WTC11 (cell line): ENCODE results near the gene RFNG. TPM values are rescaled to one million over a fixed set of nuclear protein-coding genes. Genes with fewer than 3 reads are reported as not detected.

Experiments
- ATAC-seq: fragments of 200-7000 bp; cut with Tn5 transposase; 2 replicates; pipeline ENCODE4 v1.10.0; 2021; ENCODE audit warnings: mild to moderate bottlenecking, moderate library complexity
- CTCF ChIA-PET: fragments of 300-600 bp; sonication (Branson Sonifier 250); formaldehyde crosslinking; loops from one replicate; lab custom pipeline; 2021; ENCODE audit warnings: antibody characterized with exemption; lab: Charles Lee
- POLR2A ChIA-PET: fragments of 350-600 bp; sonication (Branson Sonifier 250); formaldehyde crosslinking; loops from one replicate; lab custom pipeline; 2021; ENCODE audit warnings: antibody characterized with exemption; lab: Charles Lee
- DNase-seq: peaks from one replicate; pipeline ENCODE4 v3.0.0; 2021; ENCODE audit warnings: low spot score
- H3K27ac Mint-ChIP-seq: 2 replicates; pipeline ENCODE4 v1.8.0; 2021; ENCODE audit warnings: mixed read lengths
- H3K27me3 Mint-ChIP-seq: 2 replicates; pipeline ENCODE4 v1.8.0; 2021; ENCODE audit warnings: low read depth, mild to moderate bottlenecking, moderate library complexity, mixed read lengths
- H3K36me3 Mint-ChIP-seq: 2 replicates; pipeline ENCODE4 v1.8.0; 2021; ENCODE audit warnings: mixed read lengths
- H3K4me1 Mint-ChIP-seq: 2 replicates; pipeline ENCODE4 v1.8.0; 2022; ENCODE audit warnings: mixed read lengths
- H3K4me3 Mint-ChIP-seq: 2 replicates; pipeline ENCODE4 v1.8.0; 2021; ENCODE audit warnings: mild to moderate bottlenecking, moderate library complexity, mixed read lengths
- H3K9me3 Mint-ChIP-seq: 2 replicates; pipeline ENCODE4 v1.8.0; 2021; ENCODE audit warnings: mixed read lengths
- ATF2 ChIP-seq: sonication (generic); formaldehyde crosslinking; IDR thresholded peaks from 2 replicates; pipeline ENCODE4 v1.8.1; 2022; ENCODE audit warnings: low read depth, missing genetic modification reagents, borderline replicate concordance
- E2F1 ChIP-seq: sonication (generic); formaldehyde crosslinking; IDR thresholded peaks from 2 replicates; pipeline ENCODE4 v1.8.0; 2022; ENCODE audit warnings: mild to moderate bottlenecking, missing genetic modification reagents
- ESRRA ChIP-seq: sonication (generic); formaldehyde crosslinking; IDR thresholded peaks from 2 replicates; pipeline ENCODE4 v1.8.1; 2022; ENCODE audit warnings: mild to moderate bottlenecking, missing genetic modification reagents, borderline replicate concordance
- FOXP4 ChIP-seq: sonication (generic); formaldehyde crosslinking; IDR thresholded peaks from 2 replicates; pipeline ENCODE4 v1.8.0; 2022; ENCODE audit warnings: mild to moderate bottlenecking, missing genetic modification reagents
- HMGXB4 ChIP-seq: sonication (generic); formaldehyde crosslinking; IDR thresholded peaks from 2 replicates; pipeline ENCODE4 v1.8.1; 2023; ENCODE audit warnings: mild to moderate bottlenecking, moderate library complexity, missing genetic modification reagents
- ZNF317 ChIP-seq: sonication (generic); formaldehyde crosslinking; IDR thresholded peaks from 2 replicates; pipeline ENCODE4 v1.8.1; 2023; ENCODE audit warnings: low read depth, mild to moderate bottlenecking, moderate library complexity, missing genetic modification reagents, borderline replicate concordance
- ZNF425 ChIP-seq: fragments of 250-450 bp; sonication (Bioruptor Pico); conservative IDR thresholded peaks from 2 replicates; pipeline ENCODE4 v1.9.0; 2021; ENCODE audit warnings: mild to moderate bottlenecking
- ZNF532 ChIP-seq: fragments of 250-450 bp; sonication (Bioruptor Pico); IDR thresholded peaks from 2 replicates; pipeline ENCODE4 v1.9.0; 2021; ENCODE audit warnings: mild to moderate bottlenecking, borderline replicate concordance
- total RNA-seq: library from RNA; stranded (reverse); gene quantifications from 3 replicates; pipeline ENCODE4 v1.2.3, GENCODE V29; 2021
- TF ChIP-seq, protein P1 (sequence below): sonication (generic); formaldehyde crosslinking; IDR thresholded peaks from 2 replicates; pipeline ENCODE4 v1.8.0; 2022; ENCODE audit warnings: missing genetic modification reagents
- TF ChIP-seq, protein P2 (sequence below): sonication (generic); formaldehyde crosslinking; IDR thresholded peaks from 2 replicates; pipeline ENCODE4 v1.8.0; 2022; ENCODE audit warnings: mild to moderate bottlenecking, missing genetic modification reagents

The RFNG gene
- total RNA-seq, 1 experiment from 2014 or later = 41.6 TPM

- TF ChIP-seq ZNF317 (CRISPR knock-in tag) = no peak
- TF ChIP-seq E2F1 = no peak
- TF ChIP-seq HMGXB4 (CRISPR knock-in tag) = no peak
- TF ChIP-seq ESRRA (CRISPR knock-in tag) = no peak
- TF ChIP-seq, protein P1, sequence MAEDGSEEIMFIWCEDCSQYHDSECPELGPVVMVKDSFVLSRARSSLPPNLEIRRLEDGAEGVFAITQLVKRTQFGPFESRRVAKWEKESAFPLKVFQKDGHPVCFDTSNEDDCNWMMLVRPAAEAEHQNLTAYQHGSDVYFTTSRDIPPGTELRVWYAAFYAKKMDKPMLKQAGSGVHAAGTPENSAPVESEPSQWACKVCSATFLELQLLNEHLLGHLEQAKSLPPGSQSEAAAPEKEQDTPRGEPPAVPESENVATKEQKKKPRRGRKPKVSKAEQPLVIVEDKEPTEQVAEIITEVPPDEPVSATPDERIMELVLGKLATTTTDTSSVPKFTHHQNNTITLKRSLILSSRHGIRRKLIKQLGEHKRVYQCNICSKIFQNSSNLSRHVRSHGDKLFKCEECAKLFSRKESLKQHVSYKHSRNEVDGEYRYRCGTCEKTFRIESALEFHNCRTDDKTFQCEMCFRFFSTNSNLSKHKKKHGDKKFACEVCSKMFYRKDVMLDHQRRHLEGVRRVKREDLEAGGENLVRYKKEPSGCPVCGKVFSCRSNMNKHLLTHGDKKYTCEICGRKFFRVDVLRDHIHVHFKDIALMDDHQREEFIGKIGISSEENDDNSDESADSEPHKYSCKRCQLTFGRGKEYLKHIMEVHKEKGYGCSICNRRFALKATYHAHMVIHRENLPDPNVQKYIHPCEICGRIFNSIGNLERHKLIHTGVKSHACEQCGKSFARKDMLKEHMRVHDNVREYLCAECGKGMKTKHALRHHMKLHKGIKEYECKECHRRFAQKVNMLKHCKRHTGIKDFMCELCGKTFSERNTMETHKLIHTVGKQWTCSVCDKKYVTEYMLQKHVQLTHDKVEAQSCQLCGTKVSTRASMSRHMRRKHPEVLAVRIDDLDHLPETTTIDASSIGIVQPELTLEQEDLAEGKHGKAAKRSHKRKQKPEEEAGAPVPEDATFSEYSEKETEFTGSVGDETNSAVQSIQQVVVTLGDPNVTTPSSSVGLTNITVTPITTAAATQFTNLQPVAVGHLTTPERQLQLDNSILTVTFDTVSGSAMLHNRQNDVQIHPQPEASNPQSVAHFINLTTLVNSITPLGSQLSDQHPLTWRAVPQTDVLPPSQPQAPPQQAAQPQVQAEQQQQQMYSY (CRISPR knock-in tag) = no peak
These were observed 38.3 kb upstream of the RFNG start (continued) for GRCh38 chr17:82089723-82090548.

DNA sequence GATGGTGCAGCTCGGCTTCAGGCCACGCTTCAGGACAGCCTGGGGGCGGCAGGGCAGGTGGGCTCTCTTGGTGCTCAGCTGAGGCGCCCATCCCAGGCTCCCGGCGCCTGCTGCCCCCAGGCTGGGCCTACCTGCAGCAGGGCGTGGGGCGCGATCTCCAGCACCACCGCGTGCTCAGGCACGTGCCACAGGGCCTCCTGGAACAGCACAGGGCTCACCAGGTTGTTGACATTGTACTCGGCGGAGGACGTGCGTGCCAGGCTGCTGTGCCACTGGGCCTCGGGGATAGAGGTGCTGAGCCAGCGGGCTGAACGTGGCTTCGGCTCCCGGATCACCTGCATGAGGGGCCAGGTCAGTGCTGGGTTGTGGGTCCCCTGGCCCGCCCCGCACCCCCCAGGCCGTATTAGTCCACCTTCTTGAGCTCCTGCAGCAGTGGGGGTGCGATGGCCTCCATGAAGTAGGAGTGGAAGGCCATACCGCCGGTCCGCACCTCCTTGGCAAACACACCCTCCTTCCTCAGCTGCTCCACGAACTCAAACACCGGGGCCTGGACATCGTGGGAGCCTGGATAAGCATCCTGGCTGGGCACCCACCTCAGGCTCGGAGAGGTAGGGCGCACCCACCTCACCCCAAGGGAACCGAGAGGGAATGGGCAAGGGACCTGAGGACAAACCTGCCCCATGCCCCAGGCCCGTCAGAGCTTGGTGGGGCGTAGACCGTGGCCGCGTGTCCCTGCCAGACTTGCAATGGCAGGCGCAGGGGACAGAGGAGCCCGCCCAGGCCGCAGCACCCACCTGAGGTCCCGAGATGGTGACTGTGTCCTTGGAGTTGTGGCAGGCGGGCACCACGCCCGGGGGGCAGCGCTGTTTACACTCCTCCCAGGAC is 37.5 kb upstream of the RFNG start:
- Mint-ChIP-seq H3K4me3 (no peak overlapping the region), H3K9me3 (no peaks in the 10 kb centered on the region), H3K36me3 (peaks cover 26% of the 10 kb centered on the region), H3K27me3 (no peaks in the 10 kb centered on the region), H3K27ac (no peak overlapping the region), H3K4me1 (no peaks in the 10 kb centered on the region)
- CTCF ChIA-PET = interaction anchor here (2.3 kb wide), 1 partner anchor 17 kb away, joined by 6 read pairs; no protein-coding TSS in a partner anchor
- ATAC-seq = no peak
- POLR2A ChIA-PET = no interaction called here
- no peak for DNase-seq
- TF ChIP-seq, protein P2, sequence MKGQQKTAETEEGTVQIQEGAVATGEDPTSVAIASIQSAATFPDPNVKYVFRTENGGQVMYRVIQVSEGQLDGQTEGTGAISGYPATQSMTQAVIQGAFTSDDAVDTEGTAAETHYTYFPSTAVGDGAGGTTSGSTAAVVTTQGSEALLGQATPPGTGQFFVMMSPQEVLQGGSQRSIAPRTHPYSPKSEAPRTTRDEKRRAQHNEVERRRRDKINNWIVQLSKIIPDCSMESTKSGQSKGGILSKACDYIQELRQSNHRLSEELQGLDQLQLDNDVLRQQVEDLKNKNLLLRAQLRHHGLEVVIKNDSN (CRISPR knock-in tag) = no peak
- TF ChIP-seq ATF2 (CRISPR knock-in tag) (no peak), ZNF532 (CRISPR knock-in tag) (no peak), FOXP4 (CRISPR knock-in tag) (no peak), ZNF425 (no peak)
